ENCODE measurements around the gene OLIG1.

OLIG1 gene

GRCh38 chr21:33115631-33116510, 45.9 kb downstream of the OLIG1 start:
- Histone ChIP-seq H3K27me3 (ENCODE audit: control insufficient read depth, insufficient read depth, low read length) (peaks cover 9% of the 10 kb centered on the region), H3K27ac (ENCODE audit: low read depth, low read length) (no peak overlapping the region), H3K36me3 (ENCODE audit: control insufficient read depth, insufficient read depth, low read length) (no peaks in the 10 kb centered on the region), H3K4me3 (ENCODE audit: low read length) (no peak overlapping the region), H3K4me1 (ENCODE audit: control insufficient read depth, insufficient read depth, low read length) (no peaks in the 10 kb centered on the region), H3K9ac (ENCODE audit: low read length) (no peak overlapping the region)

GRCh38 chr21:33116676-33117075, 46.7 kb downstream of the OLIG1 start:
- H3K27ac ChIP-seq (ENCODE audit: low read depth, low read length) = no peak overlapping the region
- H3K9ac ChIP-seq (ENCODE audit: low read length) = no peak overlapping the region
- H3K27me3 ChIP-seq (ENCODE audit: control insufficient read depth, insufficient read depth, low read length) = peaks cover 4% of the 10 kb centered on the region
- H3K4me3 ChIP-seq (ENCODE audit: low read length) = no peak overlapping the region
- H3K4me1 ChIP-seq (ENCODE audit: control insufficient read depth, insufficient read depth, low read length) = no peaks in the 10 kb centered on the region
- no peaks in the 10 kb centered on the region for H3K36me3 ChIP-seq (ENCODE audit: control insufficient read depth, insufficient read depth, low read length)

- Histone ChIP-seq H3K9ac (ENCODE audit: low read length) (no peak overlapping the region), H3K4me3 (ENCODE audit: low read length) (no peak overlapping the region), H3K27me3 (ENCODE audit: control insufficient read depth, insufficient read depth, low read length) (peaks cover 4% of the 10 kb centered on the region), H3K36me3 (ENCODE audit: control insufficient read depth, insufficient read depth, low read length) (no peaks in the 10 kb centered on the region), H3K4me1 (ENCODE audit: control insufficient read depth, insufficient read depth, low read length) (no peaks in the 10 kb centered on the region), H3K27ac (ENCODE audit: low read depth, low read length) (no peak overlapping the region)
Measured at GRCh38 chr21:33117101-33117888, 47.4 kb downstream of the OLIG1 start.

Measured in rectal smooth muscle tissue (tissue), 1 donor.